HT-29 (cell line): ENCODE results near the gene GPC5. TPM values are rescaled to one million over a fixed set of nuclear protein-coding genes. Genes with fewer than 3 reads are reported as not detected.
"Not testable (repeated sequence)": the region's sequence is repeated elsewhere in the genome, so short reads cannot be mapped to it uniquely, and the experiment has no call there.

ENCODE experiments used
- DNase-seq: peaks from one replicate; pipeline ENCODE4 v3.0.0-alpha.2; 2015; ENCODE audit warnings: low spot score
- total RNA-seq: library from RNA; depleted of rRNA; stranded (reverse); fragments of >200 nt; shearing (Covaris generic); gene quantifications from 2 replicates; pipeline ENCODE4 v1.2.3, GENCODE V29; 2014

Gene GPC5
- total RNA-seq, 1 experiment from 2014 or later: not detected

DNA sequence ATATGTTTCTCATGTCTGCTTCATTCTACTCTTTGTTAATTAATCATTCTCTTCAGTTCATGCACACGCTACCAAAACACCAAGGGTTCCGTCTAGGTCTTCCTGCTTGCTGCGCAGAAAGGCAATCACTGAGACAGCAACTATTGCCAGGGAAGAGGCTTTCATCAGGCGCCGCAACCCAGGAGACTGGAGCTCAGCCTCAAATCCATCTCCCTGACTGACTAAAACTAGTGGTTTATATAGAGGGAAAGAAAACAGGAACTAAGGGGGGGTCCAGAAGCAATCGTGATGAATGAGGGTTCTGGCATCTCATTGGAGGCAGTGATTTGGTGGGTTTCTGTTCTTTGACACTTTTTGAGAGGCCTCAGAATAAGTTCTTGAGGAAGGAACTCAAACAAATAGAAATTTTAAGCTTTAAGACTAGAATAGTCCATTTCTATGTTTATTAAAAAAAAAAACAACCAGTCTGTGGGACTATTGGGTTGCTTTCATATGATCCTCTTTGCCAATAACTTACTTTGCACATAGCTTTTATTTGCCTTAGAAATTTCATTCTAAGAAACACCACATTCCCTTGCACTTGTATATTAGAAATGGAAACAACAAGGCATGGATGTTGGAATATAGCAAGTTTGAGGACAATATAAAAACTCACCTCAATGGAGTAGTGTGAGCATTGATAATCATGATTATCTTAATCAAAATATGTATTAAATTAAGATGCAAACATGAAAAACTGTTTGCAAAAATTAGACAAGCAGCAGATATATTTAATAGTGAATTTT is 1137.0 kb downstream of the GPC5 start:
- no peak for DNase-seq

DNA sequence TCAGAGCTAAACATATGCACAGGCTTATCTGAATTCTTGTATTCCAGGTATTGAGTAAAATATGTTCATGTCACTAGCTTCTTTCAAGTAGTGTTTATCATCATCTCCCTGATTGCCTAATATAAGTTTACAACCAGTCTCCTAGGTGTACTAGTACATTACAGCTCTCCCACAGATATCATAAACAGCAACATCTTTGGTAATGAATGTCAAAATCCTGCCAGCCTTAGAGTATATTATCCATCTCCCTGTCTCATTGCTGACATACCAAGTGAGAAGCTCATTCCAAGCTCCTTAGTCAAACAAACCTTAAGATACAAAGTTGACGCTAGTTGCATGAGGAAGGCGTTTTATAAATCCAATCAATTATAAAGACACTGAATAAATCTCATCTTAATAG is 1139.0 kb downstream of the GPC5 start:
- DNase-seq: no peak

DNA sequence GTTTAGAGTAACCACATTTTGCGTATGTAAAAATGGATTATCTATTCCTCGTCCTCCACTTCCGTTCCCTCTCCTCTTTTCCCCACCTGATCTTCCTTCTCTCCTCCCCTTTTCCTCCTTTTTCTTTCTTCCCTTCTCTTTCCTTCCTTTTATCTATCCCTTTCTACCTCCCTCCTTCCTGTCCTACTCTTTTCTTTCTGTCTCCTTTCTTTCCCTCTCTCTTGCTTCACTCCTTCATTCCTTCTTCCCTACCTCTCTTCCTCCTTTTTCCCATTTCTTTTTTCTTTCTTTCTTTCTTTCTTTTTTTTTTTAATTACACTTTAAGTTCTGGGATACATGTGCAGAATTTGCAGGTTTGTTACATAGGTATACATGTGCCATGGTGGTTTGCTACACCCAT is 1139.7 kb downstream of the GPC5 start:
- no peak for DNase-seq

DNA sequence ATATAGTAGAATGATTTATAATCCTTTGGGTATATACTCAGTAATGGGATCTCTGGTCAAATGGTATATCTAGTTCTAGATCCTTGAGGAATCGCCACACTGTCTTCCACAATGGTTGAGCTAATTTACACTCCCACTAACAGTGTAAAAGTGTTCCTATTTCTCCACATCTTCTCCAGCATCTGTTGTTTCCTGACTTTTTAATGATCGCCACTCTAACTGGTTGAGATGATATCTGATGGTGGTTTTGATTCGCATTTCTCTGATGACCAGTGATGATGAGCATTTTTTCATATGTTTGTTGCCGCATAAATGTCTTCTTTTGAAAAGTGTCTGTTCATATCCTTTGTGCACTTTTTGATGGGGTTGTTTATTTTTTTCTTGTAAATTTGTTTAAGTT is 1140.7 kb downstream of the GPC5 start:
- DNase-seq: not testable (repeated sequence)

DNA sequence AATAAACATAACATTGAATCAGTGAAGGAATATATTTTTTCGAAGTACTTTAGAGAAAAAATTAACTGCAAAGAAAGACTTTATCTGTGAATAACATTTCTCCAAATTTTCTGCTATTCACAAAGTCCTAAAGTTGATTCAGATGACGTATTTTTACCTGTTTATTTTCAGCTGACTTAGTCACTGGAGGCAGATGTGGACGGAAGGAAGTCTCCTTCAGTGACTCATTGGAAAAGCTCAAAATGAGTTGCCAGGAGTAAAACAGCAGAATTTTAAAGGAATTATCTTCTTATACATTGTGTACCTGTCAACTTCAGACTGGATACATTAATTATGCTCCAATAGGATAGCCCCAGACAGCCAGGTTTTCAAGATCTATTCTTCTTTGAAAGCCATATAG is 1148.8 kb downstream of the GPC5 start:
- DNase-seq: no peak

DNA sequence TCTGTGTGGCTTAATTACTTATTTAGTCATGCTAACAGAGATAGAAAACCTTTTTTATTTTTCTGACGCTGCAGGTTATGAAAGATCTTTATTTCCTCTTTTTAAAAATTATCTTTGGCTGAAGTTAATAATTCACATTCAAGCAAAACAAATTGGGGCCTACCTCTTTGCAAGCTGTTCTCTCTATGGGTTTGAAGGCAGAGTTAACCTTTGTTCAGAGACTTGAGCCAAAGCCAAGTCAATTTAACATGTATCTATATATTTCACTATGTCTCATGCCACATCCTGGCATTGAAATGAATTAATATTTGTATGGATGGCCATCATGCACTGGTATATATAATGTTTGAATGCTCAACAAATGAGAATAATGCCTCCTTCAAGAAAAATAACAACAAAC is 1150.9 kb downstream of the GPC5 start:
- DNase-seq: no peak

DNA sequence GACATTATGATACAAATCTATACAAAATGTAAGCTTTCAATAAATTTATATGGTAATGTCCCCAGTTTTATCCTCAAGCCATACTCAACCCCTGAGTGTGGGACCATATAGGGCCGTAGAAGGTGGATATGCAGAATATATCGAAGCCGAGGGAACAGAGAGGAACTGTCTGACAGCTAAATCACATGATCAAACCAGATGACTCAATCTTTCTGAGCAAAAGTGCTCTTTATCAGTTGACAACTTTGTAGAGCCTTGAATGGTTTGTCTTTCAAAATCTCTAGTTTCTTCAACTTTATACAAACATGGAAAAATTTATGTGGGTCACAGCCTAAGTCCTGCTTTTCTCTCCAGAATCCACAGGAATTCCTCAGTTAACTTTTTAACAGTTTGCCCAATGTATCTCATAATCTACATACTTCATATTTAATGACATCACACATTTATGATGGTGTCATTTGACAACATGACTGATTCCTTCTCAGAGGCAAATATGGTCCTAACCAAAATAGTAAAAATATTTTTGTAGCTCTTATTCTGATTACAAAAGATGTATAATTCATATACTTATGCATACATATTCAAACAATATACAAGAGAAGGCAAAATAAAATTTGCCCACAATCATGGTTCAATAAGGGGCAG is 1155.2 kb downstream of the GPC5 start:
- no peak for DNase-seq

DNA sequence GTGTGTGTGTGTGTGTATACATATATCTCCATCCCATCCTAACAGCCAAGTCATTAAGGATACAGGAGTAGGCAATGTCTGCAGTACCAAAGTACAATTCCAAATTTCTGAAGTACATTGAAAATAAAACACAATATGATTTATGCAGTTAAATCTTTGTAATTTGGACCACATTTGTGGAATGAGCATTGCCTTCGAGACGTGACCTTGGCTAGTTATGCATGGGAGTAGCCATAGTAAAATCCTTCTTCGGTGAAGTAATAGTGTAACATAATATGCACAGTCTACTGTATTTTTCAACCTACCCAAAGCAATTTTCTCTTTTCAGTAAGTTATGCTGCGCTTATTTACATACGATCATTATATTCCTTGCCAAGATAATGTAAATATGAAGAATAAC is 1162.5 kb downstream of the GPC5 start:
- no peak for DNase-seq

DNA sequence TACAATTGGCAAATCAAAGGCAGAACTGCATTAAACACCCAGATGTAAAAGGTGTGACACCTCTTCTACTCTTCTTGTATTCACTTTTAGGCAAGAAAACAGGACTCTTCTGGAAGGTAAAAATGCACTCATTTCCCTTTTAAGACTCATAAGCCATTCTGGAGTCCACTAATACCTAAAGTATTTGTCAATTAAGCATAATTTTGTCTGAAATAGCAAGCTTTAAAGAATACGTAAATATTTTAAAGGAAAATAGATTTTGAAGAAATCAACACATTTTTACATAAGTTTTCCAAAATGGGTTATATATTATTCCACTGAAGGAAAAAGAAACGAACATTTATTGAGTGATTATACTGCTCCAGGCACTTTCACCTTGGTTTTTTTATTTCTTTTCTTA is 1166.5 kb downstream of the GPC5 start:
- DNase-seq: no peak

DNA sequence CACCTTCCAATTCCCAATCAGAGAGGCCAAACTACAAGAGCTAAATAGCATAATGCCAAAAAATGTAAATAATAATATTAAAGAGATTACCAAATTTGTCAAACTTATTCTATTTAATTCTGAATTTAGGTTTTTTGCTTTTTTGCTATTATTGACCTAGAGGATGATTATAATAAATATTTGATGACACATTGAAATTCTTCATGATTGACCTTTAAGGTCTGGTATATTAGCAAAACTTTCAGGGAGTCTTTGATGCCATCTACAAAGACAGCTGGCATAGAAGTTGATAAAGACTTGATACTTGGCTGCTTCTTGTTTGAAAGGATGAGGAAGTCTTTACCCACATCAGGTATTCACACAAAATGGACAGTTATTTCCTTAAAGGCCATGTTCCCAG is 1168.3 kb downstream of the GPC5 start:
- DNase-seq: no peak

DNA sequence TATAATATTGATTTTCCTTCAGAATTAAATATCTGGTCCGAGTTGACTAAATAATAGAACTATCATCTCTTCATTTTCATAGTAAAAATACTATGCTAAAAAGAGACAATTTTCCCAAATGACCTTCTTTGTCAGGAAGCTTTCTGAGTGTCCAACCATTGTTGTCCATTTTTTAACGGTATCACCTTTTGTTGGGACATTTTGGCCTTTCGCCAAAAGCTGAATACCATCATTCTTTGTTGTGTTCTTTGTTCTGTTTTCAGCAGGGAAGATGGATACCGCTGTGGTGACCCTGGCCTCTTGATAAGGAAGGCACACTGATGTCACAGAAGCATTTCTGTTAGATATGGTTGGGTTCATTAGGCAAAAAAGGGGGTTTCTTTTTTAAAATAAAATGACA is 1173.8 kb downstream of the GPC5 start:
- DNase-seq: no peak

DNA sequence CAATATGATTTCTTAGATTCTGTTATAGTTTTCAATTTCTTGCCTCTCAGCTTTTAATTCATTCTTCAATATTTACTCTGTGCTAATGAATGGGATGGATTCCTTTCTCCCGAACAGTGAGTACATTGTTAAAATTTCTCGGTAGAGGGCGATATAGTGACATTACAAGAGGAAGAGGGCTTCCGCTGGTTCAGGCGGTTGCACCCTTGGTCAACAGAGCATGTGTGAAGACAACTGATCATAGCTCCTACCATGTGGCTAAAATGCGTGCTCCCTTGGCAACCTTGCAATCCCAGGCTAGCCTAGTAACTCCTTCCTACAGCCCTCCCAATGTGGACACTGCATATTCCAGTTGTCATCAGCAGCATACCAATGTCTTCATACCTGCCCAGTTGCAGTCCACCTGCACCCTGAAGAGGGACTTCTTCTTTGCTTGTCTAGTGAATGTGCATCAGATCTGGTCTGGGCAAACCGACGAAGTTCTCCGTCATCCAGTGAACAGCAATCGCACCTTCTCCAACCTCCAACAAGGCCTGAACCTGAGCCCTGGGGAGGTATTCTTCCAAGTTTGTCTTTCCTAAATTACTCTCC is 1175.1 kb downstream of the GPC5 start:
- peak; percentile 55 for DNase-seq

DNA sequence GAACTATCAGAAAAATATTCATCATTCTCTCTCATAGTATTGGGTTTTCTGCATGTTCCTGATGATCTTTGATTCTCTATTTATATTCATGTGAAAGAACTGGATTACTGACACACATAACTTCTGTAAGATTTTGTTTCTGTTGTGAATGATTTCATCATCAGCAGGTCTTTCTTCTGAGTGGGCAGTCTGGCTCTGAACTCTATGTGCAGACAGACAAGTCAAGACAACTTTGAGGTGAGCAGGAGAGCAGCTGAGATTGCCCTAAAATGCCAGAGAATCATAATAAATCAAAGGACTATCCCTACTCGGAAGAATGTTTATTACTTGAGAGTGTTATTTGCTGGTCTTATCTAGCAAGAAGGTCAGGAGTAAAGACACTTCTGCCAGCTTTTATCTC is 1176.1 kb downstream of the GPC5 start:
- no peak for DNase-seq

DNA sequence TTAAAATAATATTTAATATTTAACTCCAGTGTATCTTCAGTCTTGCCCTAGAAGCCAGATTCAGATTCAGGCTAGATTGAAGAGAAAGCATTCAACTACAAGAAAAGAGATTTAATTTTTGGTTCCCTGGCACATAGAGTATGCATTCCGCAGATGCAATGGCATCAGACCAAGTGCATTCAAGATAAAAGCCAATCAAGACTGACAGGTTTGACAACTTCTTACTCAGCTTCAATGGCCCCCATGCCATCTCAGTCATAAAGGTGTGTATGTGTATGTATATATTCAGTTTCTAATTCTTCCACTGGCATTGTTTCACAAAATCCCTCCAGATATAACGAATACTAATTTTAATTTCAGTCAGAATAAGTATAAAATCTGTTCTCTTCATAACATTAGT is 1177.4 kb downstream of the GPC5 start:
- peak; percentile 26 for DNase-seq

DNA sequence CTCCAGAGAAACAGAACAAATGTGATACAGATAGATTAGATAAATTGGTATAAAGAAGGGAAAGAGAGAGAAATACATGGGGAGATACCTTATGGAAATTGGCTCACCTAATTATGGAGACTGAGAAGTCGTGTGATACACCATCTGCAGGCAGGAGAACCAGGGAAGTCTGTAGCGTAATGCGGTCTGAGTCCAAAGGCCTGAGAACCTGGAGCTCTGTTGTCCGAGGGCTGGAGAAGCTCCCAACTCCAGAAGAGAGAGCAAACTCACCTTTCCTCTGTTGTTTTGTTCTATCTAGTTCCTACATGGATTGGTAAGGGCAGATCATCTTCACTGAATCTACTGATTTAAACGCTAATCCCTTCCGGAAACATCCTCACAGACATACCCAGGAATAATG is 1179.9 kb downstream of the GPC5 start:
- no peak for DNase-seq

DNA sequence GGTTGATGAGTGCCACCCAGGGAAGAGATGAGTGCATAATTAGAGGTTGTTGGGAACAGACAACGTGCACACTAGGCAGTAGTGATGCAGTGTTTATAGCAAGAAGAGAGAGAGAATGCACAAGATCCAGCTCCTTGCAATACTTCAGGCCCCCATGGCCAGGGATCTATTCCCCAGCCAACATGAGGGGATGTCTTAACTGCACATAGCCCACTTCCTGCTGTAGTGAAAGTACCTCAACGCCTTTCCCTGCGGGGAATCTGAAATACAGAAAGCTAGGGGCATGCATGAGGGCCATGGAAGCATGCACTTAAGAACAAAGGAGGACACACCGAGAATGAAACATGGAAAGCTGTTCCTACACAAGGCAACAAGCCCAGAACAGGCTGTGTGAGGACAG is 1191.5 kb downstream of the GPC5 start:
- no peak for DNase-seq

DNA sequence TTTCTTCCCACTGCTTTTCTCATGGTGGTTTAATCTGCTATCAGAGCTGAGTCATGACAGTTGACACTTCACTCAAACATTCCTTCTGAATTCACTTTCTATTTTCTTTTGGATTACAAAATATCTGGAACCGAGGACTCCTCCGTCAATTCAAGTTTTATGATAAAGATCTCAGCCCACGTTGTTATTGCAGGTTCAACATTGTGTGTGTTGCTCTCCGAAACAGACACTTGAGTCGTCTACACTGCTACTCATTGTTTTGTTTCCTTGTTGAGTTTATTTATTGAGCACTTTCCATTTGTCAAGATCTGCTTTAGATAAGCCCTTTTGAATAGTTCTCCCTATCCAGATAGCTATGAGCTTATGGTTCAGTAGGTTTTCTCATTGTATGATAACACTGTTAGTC is 1192.1 kb downstream of the GPC5 start:
- DNase-seq: no peak

DNA sequence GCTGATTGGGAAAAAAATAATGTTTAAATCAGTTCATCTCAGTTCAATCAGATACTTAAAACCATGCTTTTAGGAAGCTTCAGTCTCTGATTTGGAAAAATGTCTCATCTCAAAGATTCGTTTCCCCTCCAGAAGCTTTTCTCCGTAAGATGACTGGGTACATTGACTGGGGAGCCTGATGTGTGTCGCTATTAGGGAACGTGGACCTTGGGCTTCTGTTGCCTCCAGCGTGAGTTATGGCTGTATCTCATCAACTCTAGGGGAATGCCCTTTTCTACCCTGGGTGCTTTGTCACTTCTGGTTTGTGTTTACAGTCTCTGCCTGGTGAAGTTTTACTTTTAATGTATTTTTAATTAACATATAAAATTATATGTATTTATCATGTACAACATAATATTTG is 1192.7 kb downstream of the GPC5 start:
- no peak for DNase-seq

DNA sequence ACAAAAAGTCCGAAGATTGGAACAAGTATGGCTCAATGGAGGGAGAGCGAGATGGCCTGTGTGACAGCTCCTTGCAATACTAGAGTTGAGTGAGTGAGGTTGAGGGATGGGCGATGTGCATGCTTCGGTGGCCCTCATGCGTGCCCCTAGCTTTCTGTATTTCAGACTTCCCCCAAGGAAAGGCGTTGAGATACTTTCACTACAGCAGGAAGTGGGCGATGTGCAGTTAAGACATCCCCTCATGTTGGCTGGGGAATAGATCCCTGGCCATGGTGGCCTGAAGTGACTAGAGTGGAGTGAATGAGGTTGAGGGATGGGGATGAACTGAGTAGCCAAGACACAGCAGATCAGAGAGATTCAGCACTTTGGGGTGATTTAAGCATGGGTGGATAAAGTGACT is 1194.3 kb downstream of the GPC5 start:
- no peak for DNase-seq

DNA sequence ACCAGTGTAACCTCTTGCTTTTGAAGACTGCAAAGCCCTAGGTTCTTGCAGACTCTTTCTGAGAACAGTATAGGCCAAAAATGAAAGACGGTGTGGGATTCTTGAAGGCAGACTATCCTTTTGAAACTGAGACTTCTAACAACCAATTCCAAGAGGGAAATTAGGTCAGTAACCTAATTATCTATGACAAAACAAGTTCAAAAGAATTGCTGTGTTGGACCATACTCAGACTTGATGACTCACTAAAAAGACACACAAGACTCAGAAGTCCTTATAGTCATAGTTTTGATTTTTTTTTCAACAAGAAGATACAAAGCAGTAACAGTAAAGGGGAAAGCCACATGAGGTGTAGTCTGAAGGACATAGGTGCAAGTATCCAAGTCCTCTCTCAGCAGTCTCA is 1204.1 kb downstream of the GPC5 start:
- DNase-seq: no peak

DNA sequence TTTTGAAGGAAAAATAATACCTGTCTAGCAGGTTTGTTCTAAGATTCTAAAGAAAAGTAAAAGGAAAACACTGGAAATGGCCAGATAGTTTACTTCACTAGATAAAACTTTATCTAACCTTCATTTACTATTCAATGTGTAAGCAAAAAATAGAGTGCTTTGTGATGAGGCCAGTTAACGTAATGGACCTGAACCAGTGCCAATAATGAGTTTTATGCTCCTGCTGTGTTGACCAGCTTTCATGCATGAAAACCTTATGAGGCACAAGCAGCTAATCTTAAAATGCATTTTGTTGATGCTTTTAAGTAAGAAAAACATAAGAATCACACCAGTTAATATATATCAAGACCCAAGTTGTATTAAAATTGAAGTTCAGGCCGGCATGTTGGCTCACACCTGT is 1211.0 kb downstream of the GPC5 start:
- DNase-seq: no peak

DNA sequence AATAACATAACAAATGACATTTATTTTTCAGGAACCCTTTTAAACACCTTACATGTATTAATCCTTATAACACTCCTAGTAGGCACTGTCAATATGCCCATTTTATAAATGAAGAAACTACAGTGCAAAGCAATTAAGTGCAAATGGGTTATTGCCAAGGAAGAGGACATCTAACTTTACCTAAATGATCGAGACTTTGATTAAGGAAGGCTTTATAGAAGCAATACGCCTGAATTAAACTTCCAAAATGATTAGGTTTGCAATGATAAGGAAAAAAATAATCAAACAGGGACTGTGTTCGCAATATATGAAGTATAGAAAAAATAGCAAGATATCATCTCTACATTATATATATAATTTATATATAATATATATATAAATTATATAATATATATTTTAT is 1214.5 kb downstream of the GPC5 start:
- no peak for DNase-seq

DNA sequence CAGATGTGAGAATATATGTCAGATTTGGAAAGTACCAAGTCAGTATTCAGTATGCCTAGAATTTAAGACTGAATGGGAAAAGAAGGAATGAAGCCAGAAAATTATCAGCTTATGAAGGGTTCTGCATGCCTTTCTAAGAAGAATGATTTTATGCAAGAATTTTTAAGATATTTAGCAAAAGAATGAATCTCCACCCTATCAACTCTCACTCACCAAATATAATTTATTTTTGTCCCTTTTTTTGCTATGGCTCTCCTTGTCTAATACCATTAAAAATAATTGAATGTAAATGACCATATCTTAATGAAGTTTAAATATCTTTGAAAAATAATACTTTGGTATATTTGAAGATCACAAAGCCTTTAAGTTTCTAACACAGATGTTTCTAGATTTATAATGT is 1215.5 kb downstream of the GPC5 start:
- DNase-seq: no peak
